Measurements from ENCODE around the gene TOGARAM2. TPM values are rescaled to one million over a fixed set of nuclear protein-coding genes. Genes with fewer than 3 reads are reported as not detected.

The TOGARAM2 gene
- total RNA-seq, 1 donor from 2014 or later = 0.78 TPM

Other genes starting within 250 kb of the TOGARAM2 start
- 76.0 TPM for gene PPP1CB, start 229.5 kb upstream of the TOGARAM2 start, total RNA-seq
- 0.13 TPM for gene SPDYA, start 170.5 kb upstream of the TOGARAM2 start, total RNA-seq
- gene TRMT61B, start 111.0 kb upstream of the TOGARAM2 start, total RNA-seq = 7.5 TPM
- 17.5 TPM for gene WDR43, start 86.6 kb upstream of the TOGARAM2 start, total RNA-seq
- not detected for gene PCARE, start 93.2 kb downstream of the TOGARAM2 start, total RNA-seq
- 3.8 TPM for gene CLIP4, start 134.1 kb downstream of the TOGARAM2 start, total RNA-seq

All from left lobe of liver (tissue), 1 donor.